Adipocyte (in vitro differentiated cells): ENCODE data around the gene RNU2-1.
"Not testable (repeated sequence)": the region's sequence is repeated elsewhere in the genome, so short reads cannot be mapped to it uniquely, and the experiment has no call there.

ENCODE experiments used
- DNase-seq: peaks from one replicate; pipeline ENCODE4 v3.0.0-alpha.2; 2015; ENCODE audit warnings: low read depth
- H3K27me3 ChIP-seq: replicated peaks from 2 replicates; pipeline ENCODE4 v1.7.0; 2013; ENCODE audit warnings: mild to moderate bottlenecking, low read length, moderate library complexity; ENCODE audit not compliant: control insufficient read depth, insufficient read depth
- H3K36me3 ChIP-seq: 2 replicates; pipeline ENCODE4 v1.7.0; 2013; ENCODE audit warnings: low read length, mild to moderate bottlenecking, moderate library complexity; ENCODE audit not compliant: control insufficient read depth, insufficient read depth, severe bottlenecking
- H3K4me1 ChIP-seq: 2 replicates; pipeline ENCODE4 v1.7.0; 2013; ENCODE audit warnings: mild to moderate bottlenecking, low read length, moderate library complexity; ENCODE audit not compliant: control insufficient read depth, insufficient read depth
- H3K4me3 ChIP-seq: 2 replicates; pipeline ENCODE4 v1.7.0; 2013; ENCODE audit warnings: mild to moderate bottlenecking, low read length, moderate library complexity
- H3K9ac ChIP-seq: 2 replicates; pipeline ENCODE4 v1.7.0; 2013; ENCODE audit warnings: mild to moderate bottlenecking, low read length, moderate library complexity
- H3K9me3 ChIP-seq: 2 replicates; pipeline ENCODE4 v1.7.0; 2013; ENCODE audit warnings: mild to moderate bottlenecking, low read length, moderate library complexity; ENCODE audit not compliant: control insufficient read depth

Gene RNU2-1

DNA sequence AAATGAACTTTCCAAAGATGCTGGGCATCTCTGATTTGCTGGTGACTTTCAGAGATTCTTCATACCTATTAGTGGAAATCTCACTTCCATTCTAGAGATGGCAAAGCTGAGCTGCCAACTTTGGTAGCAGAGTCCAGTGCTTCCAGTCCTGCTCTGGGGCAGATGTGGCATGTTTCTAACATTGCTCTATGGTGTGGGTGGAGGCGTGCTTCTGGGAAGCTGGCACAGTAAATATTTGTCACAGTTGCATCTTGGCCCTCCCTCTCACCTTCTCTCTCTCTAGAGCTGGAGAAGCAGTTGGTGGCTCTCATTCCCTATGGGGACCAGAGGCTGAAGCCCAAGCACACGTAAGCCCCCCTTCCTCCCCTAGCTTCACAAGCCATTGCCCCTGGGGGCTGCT lies 20.2 kb downstream of the RNU2-1 start:
- peaks cover 21% of the 10 kb centered on the region for H3K4me1 ChIP-seq
- no peaks in the 10 kb centered on the region for H3K9me3 ChIP-seq
- H3K4me3 ChIP-seq, result no peak overlapping the region
- no peaks in the 10 kb centered on the region for H3K27me3 ChIP-seq
- H3K9ac ChIP-seq, result no peak overlapping the region
- peaks cover 38% of the 10 kb centered on the region for H3K36me3 ChIP-seq
- no peak for DNase-seq

DNA sequence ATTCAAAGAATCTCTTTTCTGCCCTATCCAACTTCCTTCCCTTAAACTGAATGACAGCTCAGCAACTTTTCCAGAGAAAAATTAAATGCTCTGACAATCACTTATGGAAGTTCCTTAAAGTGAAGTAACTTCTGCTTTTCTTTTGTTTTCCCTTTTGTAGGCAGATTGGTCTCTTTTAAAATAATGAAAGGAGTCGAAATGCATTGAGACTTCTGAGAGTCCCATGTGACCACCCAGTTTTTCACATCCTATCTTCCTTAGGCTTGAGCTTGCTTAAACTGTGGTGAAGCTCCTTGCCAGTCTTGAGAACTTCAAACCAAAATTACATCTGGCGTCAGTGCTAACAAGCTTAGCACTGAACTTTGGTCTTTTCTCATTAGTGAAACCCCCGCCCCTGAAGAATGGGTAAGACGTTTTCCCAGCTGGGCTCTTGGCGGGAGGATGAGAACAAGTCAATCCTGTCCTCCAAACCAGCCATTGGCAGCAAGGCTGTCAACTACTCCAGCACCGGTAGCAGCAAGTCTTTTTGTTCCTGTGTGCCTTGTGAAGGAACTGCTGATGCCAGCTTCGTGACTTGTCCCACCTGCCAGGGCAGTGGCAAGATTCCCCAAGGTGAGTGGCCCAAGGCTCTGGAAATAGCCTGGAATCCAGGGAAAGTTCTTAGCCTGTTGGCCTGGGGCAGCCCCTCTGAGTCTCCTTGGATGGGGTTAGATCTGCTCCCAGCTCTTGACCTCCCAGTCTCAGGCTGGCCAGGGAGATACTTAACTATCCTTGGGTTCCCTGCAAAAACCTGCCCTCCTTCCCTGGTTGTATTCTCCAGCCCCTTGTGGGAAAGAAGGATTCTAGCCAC lies 20.9 kb downstream of the RNU2-1 start:
- H3K4me1 ChIP-seq, result peaks cover 21% of the 10 kb centered on the region
- peaks cover 44% of the 10 kb centered on the region for H3K36me3 ChIP-seq
- peak overlapping the region; percentile 85 for H3K9ac ChIP-seq
- peak; percentile 11 for DNase-seq
- H3K4me3 ChIP-seq, result peak overlapping the region; percentile 84
- H3K27me3 ChIP-seq, result no peaks in the 10 kb centered on the region
- no peaks in the 10 kb centered on the region for H3K9me3 ChIP-seq

DNA sequence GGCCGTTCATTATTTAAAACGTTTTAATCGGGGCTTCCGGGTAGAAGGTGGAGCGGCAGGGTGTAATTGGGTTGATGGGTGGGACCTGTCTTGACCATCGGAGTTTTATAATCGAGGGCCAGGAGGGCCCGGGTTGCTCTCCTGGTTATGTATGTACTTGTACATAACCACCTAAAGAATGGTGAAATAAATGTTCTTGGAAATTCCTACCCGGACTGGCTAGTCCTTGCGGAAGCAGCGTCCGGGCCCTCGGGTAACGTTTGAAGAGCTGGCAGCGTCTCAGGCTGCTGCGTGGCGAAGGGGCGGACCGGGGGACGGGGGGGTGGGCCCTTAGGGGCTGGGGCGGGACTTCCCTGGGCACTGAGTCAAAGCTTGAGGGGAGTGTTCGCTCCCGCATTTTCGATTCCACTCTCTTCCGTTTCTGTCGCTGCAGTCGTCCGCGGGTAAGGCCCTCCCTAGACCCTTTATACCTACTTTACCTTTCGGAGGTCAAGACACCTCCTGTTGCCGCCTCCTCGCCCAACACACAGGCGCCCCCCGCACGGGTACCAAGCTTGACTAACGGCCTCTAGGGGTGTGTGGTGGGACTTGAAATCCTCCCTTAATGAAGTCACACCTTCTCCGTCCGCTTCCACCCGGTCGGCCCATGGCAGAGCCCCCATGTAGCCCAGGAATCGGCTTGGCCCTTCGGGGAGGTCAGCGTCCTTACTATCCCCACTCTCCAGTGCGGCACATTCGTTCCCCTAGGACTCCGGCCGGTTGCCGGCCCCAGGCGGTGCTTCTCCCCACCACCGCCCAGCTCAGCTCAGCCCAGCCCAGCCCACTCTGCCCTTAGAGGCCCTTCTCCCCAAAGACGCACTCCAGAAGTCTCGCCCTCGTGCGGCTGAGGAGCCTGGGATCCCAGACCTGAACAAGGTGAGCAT lies 22.0 kb downstream of the RNU2-1 start, which contains the start of gene TMEM106A:
Gene TMEM106A, plus strand, starts transcription at position 396 of the 923 bp plus-strand sequence. CDS start 1,167 bp downstream, outside the sequence.
- Histone ChIP-seq H3K4me1 (peaks cover 21% of the 10 kb centered on the region), H3K27me3 (no peaks in the 10 kb centered on the region), H3K36me3 (peaks cover 48% of the 10 kb centered on the region), H3K4me3 (peak within 1 kb of the TSS; percentile 84), H3K9ac (peak within 1 kb of the TSS; percentile 85), H3K9me3 (no peaks in the 10 kb centered on the region)
- DNase-seq, result peak; percentile 96

DNA sequence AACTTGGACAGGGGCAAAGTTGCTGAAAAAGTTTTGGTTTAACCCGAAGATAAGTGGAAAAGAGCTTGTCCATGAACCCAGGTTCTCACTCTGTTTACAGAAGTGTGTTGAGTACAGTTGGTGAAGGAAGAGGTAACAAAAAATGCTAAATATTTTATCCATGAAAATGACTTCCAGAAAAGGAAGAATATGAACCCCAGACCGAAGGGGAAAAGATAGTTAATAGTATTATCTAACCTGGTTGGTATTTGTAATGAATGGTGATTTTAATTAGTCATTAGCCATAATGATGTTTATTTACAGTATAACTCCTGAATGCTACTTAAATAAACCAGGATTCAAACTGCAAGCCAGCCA lies 22.7 kb downstream of the RNU2-1 start:
- Histone ChIP-seq H3K4me3 (peak overlapping the region; percentile 84), H3K27me3 (no peaks in the 10 kb centered on the region), H3K9me3 (no peaks in the 10 kb centered on the region), H3K9ac (peak overlapping the region; percentile 85), H3K4me1 (peaks cover 21% of the 10 kb centered on the region), H3K36me3 (peaks cover 42% of the 10 kb centered on the region)
- peak; percentile 7 for DNase-seq

DNA sequence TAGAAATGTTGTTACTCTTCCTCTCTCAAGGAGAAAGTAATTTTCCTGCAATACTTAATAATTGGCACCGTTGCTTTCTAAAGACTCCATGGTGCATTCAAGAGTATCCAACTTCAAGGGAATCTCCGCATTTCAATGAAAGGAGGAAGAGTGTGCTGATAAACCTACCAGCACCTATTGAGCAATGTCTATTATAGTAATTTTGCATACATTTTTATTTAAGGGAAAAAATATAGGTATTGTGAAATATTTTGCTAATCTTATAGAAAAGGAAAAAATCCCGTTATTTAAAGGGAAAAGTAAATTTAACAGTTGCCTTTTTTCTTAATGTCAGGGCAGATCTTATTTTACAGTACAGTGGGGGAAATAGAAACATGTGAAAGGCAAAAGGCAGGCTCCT lies 23.2 kb downstream of the RNU2-1 start:
- DNase-seq, result no peak
- H3K4me1 ChIP-seq, result peaks cover 21% of the 10 kb centered on the region
- peak overlapping the region; percentile 85 for H3K9ac ChIP-seq
- H3K36me3 ChIP-seq, result peaks cover 39% of the 10 kb centered on the region
- no peaks in the 10 kb centered on the region for H3K9me3 ChIP-seq
- peak overlapping the region; percentile 84 for H3K4me3 ChIP-seq
- no peaks in the 10 kb centered on the region for H3K27me3 ChIP-seq

DNA sequence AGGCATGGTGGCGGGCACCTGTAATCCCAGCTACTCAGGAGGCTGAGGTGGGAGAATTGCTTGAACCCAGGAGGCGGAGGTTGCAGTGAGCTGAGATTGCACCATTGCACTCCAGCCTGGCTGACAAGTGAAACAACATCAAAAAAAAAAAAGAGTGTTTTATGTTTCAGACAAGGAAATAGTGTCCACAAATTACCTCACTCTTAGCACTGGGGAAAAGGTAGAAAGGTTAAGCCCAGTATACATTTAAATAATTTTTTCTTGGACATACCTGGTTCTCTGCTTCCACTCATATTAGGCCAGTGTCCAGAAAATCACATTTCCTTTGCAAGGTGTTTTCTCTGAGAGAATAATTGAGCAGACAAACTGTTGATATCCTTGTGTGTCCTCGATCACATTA lies 30.8 kb downstream of the RNU2-1 start:
- DNase-seq, H3K4me3 ChIP-seq, H3K27me3 ChIP-seq, H3K9me3 ChIP-seq, H3K4me1 ChIP-seq, H3K9ac ChIP-seq: not testable (repeated sequence)
- H3K36me3 ChIP-seq, result peaks cover 85% of the 10 kb centered on the region

DNA sequence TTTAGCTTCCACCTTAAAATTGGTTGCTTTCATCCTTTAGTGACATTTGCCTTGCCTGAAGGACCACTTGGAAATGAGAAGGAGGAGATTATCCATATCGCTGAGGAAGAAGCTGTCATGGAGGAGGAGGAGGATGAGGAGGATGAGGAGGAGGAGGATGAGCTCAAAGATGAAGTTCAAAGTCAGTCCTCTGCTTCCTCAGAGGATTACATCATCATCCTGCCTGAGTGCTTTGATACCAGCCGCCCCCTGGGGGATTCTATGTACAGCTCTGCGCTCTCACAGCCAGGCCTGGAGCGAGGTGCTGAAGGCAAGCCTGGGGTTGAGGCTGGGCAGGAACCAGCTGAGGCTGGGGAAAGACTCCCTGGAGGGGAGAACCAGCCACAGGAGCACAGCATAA lies 33.6 kb downstream of the RNU2-1 start:
- Histone ChIP-seq H3K36me3 (peaks cover 96% of the 10 kb centered on the region), H3K27me3 (no peaks in the 10 kb centered on the region), H3K4me1 (no peaks in the 10 kb centered on the region), H3K9ac (no peak overlapping the region), H3K9me3 (no peaks in the 10 kb centered on the region), H3K4me3 (no peak overlapping the region)
- no peak for DNase-seq

DNA sequence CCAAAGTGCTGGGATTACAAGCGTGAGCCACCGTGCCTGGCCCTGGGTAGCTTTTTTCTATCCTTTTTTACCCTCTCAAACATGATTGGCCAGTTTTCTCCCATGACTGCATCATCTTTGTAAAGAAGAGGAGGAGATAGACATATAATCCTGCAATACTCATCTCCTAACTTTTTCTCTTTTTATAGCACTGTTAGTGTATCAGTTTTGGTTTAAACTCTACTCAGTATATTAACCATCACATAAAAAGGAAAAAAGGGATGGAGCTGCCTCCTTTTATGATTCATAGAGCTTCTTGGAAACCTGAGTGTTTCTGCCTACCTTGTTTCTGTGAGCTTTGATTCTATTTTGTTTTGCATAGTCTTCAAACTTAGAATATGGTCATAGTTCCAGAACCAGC lies 34.1 kb downstream of the RNU2-1 start:
- Histone ChIP-seq H3K4me3 (no peak overlapping the region), H3K36me3 (peaks cover 98% of the 10 kb centered on the region)
- DNase-seq, result no peak

DNA sequence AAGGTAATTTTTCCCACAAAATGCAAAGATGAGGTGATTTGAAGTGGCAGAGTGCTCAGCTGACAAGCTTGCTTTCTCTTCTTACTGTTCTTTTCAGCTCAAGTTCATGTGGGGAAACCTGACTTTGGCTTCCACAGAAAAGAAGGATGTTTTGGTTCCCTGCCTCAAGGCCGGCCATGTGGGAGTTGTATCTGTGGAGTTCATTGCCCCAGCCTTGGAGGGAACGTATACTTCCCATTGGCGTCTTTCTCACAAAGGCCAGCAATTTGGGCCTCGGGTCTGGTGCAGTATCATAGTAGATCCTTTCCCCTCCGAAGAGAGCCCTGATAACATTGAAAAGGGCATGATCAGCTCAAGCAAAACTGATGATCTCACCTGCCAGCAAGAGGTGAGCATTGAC lies 40.5 kb downstream of the RNU2-1 start:
- H3K27me3 ChIP-seq, result no peaks in the 10 kb centered on the region
- no peak for DNase-seq
- no peaks in the 10 kb centered on the region for H3K9me3 ChIP-seq
- H3K4me1 ChIP-seq, result peaks cover 4% of the 10 kb centered on the region
- H3K4me3 ChIP-seq, result no peak overlapping the region
- peaks cover 93% of the 10 kb centered on the region for H3K36me3 ChIP-seq
- H3K9ac ChIP-seq, result no peak overlapping the region

More for the DNA sequence above, 34.1 kb downstream of the RNU2-1 start:
- Histone ChIP-seq H3K9ac (no peak overlapping the region), H3K4me1 (no peaks in the 10 kb centered on the region), H3K27me3 (no peaks in the 10 kb centered on the region), H3K9me3 (no peaks in the 10 kb centered on the region)

DNA sequence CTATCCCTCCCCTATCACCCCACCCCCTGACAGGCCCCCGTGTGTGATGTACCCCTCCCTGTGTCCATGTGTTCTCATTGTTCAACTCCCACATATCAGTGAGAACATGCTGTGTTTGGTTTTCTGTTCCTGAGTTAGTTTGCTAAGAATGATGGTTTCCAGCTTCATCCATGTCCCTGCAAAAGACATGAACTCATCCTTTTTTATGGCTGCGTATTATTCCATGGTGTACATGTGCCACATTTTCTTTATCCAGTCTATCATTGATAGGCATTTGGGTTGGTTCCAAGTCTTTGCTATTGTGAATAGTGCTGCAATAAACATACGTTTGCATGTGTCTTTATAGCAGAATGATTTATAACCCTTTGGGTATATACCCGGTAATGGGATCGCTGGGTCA lies 47.1 kb downstream of the RNU2-1 start:
- H3K36me3 ChIP-seq, result peaks cover 64% of the 10 kb centered on the region
- not testable (repeated sequence) for H3K4me1 ChIP-seq, H3K9me3 ChIP-seq, DNase-seq, H3K4me3 ChIP-seq, H3K9ac ChIP-seq, H3K27me3 ChIP-seq

DNA sequence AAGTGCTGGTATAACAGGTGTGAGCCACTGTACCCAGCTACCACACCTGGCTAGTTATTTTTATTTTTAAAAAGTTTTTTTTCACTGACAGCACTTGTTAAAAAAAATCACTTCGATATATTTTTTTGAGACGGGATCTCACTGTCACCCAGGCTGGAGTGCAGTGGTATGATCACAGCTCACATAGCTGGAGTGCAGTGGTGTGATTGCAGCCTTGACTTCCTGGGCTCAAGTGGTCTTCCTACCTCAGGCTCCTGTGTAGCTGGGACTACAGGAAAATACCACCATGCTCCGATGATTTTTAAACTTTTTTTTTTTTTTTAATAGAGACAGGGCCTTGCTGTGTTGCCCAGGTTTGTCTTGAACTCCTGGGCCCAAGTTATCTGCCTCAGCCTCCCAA lies 49.9 kb downstream of the RNU2-1 start:
- Histone ChIP-seq H3K4me1 (no peaks in the 10 kb centered on the region), H3K9ac (no peak overlapping the region), H3K9me3 (no peaks in the 10 kb centered on the region), H3K27me3 (no peaks in the 10 kb centered on the region), H3K36me3 (peaks cover 61% of the 10 kb centered on the region), H3K4me3 (no peak overlapping the region)
- DNase-seq, result no peak
